Osteocyte (in vitro differentiated cells): ENCODE results near the gene DERA. TPM values are rescaled to one million over a fixed set of nuclear protein-coding genes. Genes with fewer than 3 reads are reported as not detected.

Experiments
- DNase-seq: peaks from one replicate; pipeline ENCODE4 v3.0.0; 2021; ENCODE audit warnings: mixed read lengths; ENCODE audit not compliant: unreplicated experiment; ENCODE audit errors: extremely low spot score
- H3K27ac Mint-ChIP-seq: one replicate; pipeline ENCODE4 v1.8.0; 2021; ENCODE audit warnings: mild to moderate bottlenecking, mixed read lengths; ENCODE audit not compliant: unreplicated experiment
- H3K27me3 Mint-ChIP-seq: one replicate; pipeline ENCODE4 v1.8.0; 2021; ENCODE audit warnings: mixed read lengths; ENCODE audit not compliant: unreplicated experiment
- H3K36me3 Mint-ChIP-seq: one replicate; pipeline ENCODE4 v1.8.0; 2021; ENCODE audit warnings: mixed read lengths; ENCODE audit not compliant: unreplicated experiment
- H3K4me1 Mint-ChIP-seq: one replicate; pipeline ENCODE4 v1.8.0; 2021; ENCODE audit warnings: mixed read lengths; ENCODE audit not compliant: unreplicated experiment
- H3K4me3 Mint-ChIP-seq: one replicate; pipeline ENCODE4 v1.8.0; 2021; ENCODE audit warnings: mild to moderate bottlenecking, moderate library complexity, mixed read lengths; ENCODE audit not compliant: unreplicated experiment
- H3K9me3 Mint-ChIP-seq: one replicate; pipeline ENCODE4 v1.8.0; 2021; ENCODE audit warnings: mixed read lengths; ENCODE audit not compliant: unreplicated experiment
- CTCF ChIP-seq: fragments of 200-600 bp; sonication (generic); IDR thresholded peaks from 2 replicates; pipeline ENCODE4 v1.5.0; 2021; ENCODE audit warnings: antibody characterized with exemption, mild to moderate bottlenecking, moderate library complexity
- total RNA-seq: library from RNA; stranded (reverse); gene quantifications from 2 replicates; pipeline ENCODE4 v1.2.1, GENCODE V29; 2021

The DERA gene
- total RNA-seq, 1 donor from 2014 or later: 29.8 TPM

GRCh38 chr12:15982921-15983320 is 71.8 kb downstream of the DERA start:
- no peak overlapping the region for H3K4me3 Mint-ChIP-seq
- no peak for DNase-seq

GRCh38 chr12:15984097-15984800 is 73.1 kb downstream of the DERA start:
- H3K36me3 Mint-ChIP-seq: peaks cover 35% of the 10 kb centered on the region
- H3K9me3 Mint-ChIP-seq: peaks cover 7% of the 10 kb centered on the region
- no peak overlapping the region for H3K27ac Mint-ChIP-seq
- no peaks in the 10 kb centered on the region for H3K27me3 Mint-ChIP-seq
- no peak for DNase-seq
- no peak for TF ChIP-seq CTCF
- H3K4me1 Mint-ChIP-seq: peaks cover 26% of the 10 kb centered on the region
- H3K4me3 Mint-ChIP-seq: no peak overlapping the region

More at GRCh38 chr12:15982921-15983320, 71.8 kb downstream of the DERA start:
- Mint-ChIP-seq H3K27ac (no peak overlapping the region), H3K4me1 (peaks cover 39% of the 10 kb centered on the region), H3K27me3 (no peaks in the 10 kb centered on the region), H3K36me3 (peaks cover 29% of the 10 kb centered on the region), H3K9me3 (peaks cover 7% of the 10 kb centered on the region)
- TF ChIP-seq CTCF: no peak

DNA sequence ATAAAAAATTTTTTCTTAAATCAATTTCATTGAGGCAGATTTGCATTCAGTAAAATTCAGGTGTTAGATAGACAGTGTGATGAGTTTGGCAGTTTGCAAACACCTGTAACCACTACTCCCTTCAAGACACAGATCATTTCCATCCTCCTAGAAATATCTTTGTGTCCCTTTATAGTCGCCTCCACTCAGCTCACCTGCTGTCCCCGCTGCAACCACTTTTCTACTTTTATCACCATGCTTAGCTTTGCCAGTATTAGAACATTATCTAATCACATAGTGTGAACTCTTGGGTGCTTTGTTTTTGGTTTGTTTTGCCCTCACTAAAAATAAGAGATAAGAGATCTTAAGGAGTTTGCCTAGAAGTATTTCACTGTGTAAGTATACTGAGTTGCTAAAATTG is 73.8 kb downstream of the DERA start:
- Mint-ChIP-seq H3K27me3 (no peaks in the 10 kb centered on the region), H3K36me3 (peaks cover 37% of the 10 kb centered on the region), H3K4me3 (no peak overlapping the region), H3K27ac (no peak overlapping the region), H3K9me3 (peaks cover 7% of the 10 kb centered on the region), H3K4me1 (peaks cover 19% of the 10 kb centered on the region)
- DNase-seq: no peak
- no peak for TF ChIP-seq CTCF

- Mint-ChIP-seq H3K4me1 (peaks cover 4% of the 10 kb centered on the region), H3K9me3 (peaks cover 15% of the 10 kb centered on the region), H3K27ac (no peak overlapping the region), H3K36me3 (peaks cover 45% of the 10 kb centered on the region), H3K27me3 (no peaks in the 10 kb centered on the region), H3K4me3 (no peak overlapping the region)
- no peak for DNase-seq
- no peak for TF ChIP-seq CTCF
Observed at GRCh38 chr12:15987696-15988095, 76.6 kb downstream of the DERA start.

DNA sequence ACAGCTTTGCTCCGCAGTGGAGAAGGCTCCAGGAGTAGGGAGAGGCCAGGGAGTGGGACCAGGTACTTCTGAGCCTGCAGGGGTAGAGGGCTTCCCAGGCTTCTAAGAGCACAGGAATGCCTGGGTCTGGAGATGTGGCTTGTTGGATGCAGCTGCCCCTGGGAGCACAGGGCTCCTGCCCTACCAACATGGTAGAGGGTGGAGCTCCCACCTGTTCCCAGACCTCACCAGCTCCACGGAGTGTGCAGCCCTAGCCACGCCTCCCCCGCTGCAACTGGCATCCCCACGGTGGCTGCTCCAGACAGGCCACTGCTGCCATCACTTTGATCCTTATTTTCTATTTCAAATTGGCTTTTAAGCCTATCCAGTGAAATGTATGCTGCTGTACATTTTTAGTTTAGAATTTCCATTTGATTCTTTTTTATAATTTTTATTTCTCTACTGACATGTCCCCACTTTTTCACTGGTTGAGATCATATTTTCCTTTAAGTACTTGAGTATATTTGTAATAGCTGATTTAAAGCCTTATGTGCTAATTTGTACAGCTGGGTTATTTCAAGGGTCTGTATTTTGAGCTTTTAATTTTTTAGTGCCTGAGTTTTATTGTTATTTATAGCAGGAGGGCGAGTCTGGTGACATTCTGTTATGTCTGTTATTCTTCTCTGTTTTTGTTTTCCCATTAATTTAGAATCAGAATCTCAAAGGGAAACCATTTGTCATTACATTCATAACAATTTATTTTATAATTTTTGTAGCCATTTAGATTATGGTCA is 78.0 kb downstream of the DERA start:
- H3K4me1 Mint-ChIP-seq: no peaks in the 10 kb centered on the region
- DNase-seq: no peak
- peaks cover 41% of the 10 kb centered on the region for H3K36me3 Mint-ChIP-seq
- H3K4me3 Mint-ChIP-seq: no peak overlapping the region
- TF ChIP-seq CTCF: no peak
- peaks cover 15% of the 10 kb centered on the region for H3K9me3 Mint-ChIP-seq
- H3K27ac Mint-ChIP-seq: no peak overlapping the region
- H3K27me3 Mint-ChIP-seq: no peaks in the 10 kb centered on the region
